K562 treated with DMSO at 1 percent for 24 hours (cell line): ENCODE measurements around the gene COX7B2. TPM values are rescaled to one million over a fixed set of nuclear protein-coding genes. Genes with fewer than 3 reads are reported as not detected.

Experiments
- total RNA-seq: library from RNA; unstranded; fragments of 300-600 nt; gene quantifications from 2 replicates; pipeline ENCODE4 v1.2.3, GENCODE V29; 2022; ENCODE audit warnings: low read depth; ENCODE audit not compliant: insufficient read depth

Gene COX7B2
- total RNA-seq: 2.0 TPM in 1 of 2 replicates, not detected in the other

DNA sequence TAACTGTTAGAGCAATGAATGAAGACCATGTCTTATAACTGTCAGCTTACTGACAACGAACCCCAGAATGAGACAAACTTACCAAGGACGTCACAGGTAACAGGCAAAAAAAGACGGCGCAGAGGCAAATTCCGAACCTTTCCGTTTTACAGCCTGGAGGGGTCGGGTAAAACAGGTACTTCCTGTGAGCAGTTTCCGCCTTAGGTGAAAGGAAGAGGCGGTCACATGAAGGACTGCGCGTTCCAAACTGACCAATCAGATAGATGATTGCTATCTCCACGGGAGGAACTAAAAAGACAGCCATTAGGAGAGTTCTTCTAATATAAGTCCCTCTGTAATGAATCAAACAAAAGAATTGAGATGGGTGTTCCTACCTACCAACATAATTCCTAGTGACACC lies at the start of gene COX7B2:
COX7B2 (minus strand) TSS at position 168 of the 400 bp plus-strand sequence. CDS start 174,053 bp downstream, outside the sequence.

Other genes with a start within 250 kb of the COX7B2 start
- gene GABRA4, start 84.3 kb upstream of the COX7B2 start, total RNA-seq: not detected in 2 replicates
- gene GABRB1, start 122.3 kb upstream of the COX7B2 start, total RNA-seq: not detected in 2 replicates